ENCODE measurements around the gene PLS3. TPM values are rescaled to one million over a fixed set of nuclear protein-coding genes. Genes with fewer than 3 reads are reported as not detected.

The PLS3 gene
- total and polyA plus RNA-seq, 2 of the 13 experiments (the other 11 are each of a cell fraction or from before 2014, with no cell fraction given): 55.7 to 99.9 TPM

- TF ChIP-seq, protein P1, sequence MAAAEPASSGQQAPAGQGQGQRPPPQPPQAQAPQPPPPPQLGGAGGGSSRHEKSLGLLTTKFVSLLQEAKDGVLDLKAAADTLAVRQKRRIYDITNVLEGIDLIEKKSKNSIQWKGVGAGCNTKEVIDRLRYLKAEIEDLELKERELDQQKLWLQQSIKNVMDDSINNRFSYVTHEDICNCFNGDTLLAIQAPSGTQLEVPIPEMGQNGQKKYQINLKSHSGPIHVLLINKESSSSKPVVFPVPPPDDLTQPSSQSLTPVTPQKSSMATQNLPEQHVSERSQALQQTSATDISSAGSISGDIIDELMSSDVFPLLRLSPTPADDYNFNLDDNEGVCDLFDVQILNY (CRISPR knock-in tag; conservative IDR thresholded peaks at IDR 0.05): no peak
- TF ChIP-seq ATF1 (CRISPR knock-in tag; IDR thresholded peaks at IDR 0.05): no peak
- TF ChIP-seq FOXA1 (IDR thresholded peaks at IDR 0.05): no peak
- TF ChIP-seq FOXA1 (CRISPR knock-in tag; IDR thresholded peaks at IDR 0.05): peak; percentile 28; the same call in 1 of the 2 replicates
- no peak for TF ChIP-seq ARID3A (IDR thresholded peaks at IDR 0.05; ENCODE audit: low read depth, low read length)
- TF ChIP-seq, protein P2, sequence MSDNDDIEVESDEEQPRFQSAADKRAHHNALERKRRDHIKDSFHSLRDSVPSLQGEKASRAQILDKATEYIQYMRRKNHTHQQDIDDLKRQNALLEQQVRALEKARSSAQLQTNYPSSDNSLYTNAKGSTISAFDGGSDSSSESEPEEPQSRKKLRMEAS (IDR thresholded peaks at IDR 0.05): no peak
- TF ChIP-seq TBX3 (IDR thresholded peaks at IDR 0.05; ENCODE audit: borderline replicate concordance): no peak
- TF ChIP-seq ISL2 (CRISPR knock-in tag; IDR thresholded peaks at IDR 0.05): no peak
- TF ChIP-seq, protein P3, sequence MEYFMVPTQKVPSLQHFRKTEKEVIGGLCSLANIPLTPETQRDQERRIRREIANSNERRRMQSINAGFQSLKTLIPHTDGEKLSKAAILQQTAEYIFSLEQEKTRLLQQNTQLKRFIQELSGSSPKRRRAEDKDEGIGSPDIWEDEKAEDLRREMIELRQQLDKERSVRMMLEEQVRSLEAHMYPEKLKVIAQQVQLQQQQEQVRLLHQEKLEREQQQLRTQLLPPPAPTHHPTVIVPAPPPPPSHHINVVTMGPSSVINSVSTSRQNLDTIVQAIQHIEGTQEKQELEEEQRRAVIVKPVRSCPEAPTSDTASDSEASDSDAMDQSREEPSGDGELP (IDR thresholded peaks at IDR 0.05; ENCODE audit: borderline replicate concordance, low read depth): peak; percentile 51; the same call in 1 of the 2 replicates
- TF ChIP-seq, protein P4, sequence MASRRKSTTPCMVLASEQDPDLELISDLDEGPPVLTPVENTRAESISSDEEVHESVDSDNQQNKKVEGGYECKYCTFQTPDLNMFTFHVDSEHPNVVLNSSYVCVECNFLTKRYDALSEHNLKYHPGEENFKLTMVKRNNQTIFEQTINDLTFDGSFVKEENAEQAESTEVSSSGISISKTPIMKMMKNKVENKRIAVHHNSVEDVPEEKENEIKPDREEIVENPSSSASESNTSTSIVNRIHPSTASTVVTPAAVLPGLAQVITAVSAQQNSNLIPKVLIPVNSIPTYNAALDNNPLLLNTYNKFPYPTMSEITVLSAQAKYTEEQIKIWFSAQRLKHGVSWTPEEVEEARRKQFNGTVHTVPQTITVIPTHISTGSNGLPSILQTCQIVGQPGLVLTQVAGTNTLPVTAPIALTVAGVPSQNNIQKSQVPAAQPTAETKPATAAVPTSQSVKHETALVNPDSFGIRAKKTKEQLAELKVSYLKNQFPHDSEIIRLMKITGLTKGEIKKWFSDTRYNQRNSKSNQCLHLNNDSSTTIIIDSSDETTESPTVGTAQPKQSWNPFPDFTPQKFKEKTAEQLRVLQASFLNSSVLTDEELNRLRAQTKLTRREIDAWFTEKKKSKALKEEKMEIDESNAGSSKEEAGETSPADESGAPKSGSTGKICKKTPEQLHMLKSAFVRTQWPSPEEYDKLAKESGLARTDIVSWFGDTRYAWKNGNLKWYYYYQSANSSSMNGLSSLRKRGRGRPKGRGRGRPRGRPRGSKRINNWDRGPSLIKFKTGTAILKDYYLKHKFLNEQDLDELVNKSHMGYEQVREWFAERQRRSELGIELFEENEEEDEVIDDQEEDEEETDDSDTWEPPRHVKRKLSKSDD (CRISPR knock-in tag; IDR thresholded peaks at IDR 0.05; ENCODE audit: low read depth): no peak
- TF ChIP-seq ZNF12 (CRISPR knock-in tag; IDR thresholded peaks at IDR 0.05): no peak
- TF ChIP-seq CREB1 (IDR thresholded peaks at IDR 0.05): no peak
- TF ChIP-seq CREB1 (CRISPR knock-in tag; IDR thresholded peaks at IDR 0.05): no peak
- TF ChIP-seq ZNF839 (CRISPR knock-in tag; IDR thresholded peaks at IDR 0.05; ENCODE audit: borderline replicate concordance): no peak
- TF ChIP-seq ZNF777 (CRISPR knock-in tag; IDR thresholded peaks at IDR 0.05): peak; percentile 40; the same call in 1 of the 2 replicates
- TF ChIP-seq ZNF891 (CRISPR knock-in tag; IDR thresholded peaks at IDR 0.05): no peak
- TF ChIP-seq, protein P5, sequence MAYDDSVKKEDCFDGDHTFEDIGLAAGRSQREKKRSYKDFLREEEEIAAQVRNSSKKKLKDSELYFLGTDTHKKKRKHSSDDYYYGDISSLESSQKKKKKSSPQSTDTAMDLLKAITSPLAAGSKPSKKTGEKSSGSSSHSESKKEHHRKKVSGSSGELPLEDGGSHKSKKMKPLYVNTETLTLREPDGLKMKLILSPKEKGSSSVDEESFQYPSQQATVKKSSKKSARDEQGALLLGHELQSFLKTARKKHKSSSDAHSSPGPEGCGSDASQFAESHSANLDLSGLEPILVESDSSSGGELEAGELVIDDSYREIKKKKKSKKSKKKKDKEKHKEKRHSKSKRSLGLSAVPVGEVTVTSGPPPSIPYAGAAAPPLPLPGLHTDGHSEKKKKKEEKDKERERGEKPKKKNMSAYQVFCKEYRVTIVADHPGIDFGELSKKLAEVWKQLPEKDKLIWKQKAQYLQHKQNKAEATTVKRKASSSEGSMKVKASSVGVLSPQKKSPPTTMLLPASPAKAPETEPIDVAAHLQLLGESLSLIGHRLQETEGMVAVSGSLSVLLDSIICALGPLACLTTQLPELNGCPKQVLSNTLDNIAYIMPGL (CRISPR knock-in tag; IDR thresholded peaks at IDR 0.05; ENCODE audit: borderline replicate concordance in 1 of 2, low read depth in 1 of 2): no peak; a peak in 1 of 4 replicates
- TF ChIP-seq ZNF484 (CRISPR knock-in tag; IDR thresholded peaks at IDR 0.05; ENCODE audit: borderline replicate concordance, low read depth): no peak
- peak; percentile 30; the same call in 1 of the 2 replicates for TF ChIP-seq ZNF746 (CRISPR knock-in tag; IDR thresholded peaks at IDR 0.05)
- TF ChIP-seq ZNF230 (CRISPR knock-in tag; IDR thresholded peaks at IDR 0.05): no peak
- no peak for TF ChIP-seq ZIK1 (CRISPR knock-in tag; IDR thresholded peaks at IDR 0.05; ENCODE audit: borderline replicate concordance, low read depth)
These were observed 868 bp downstream of the PLS3 start (continued) for GRCh38 chrX:115561605-115562479.
